ENCODE results near the gene XXYLT1.

GRCh38 chr3:195020185-195020584 lies 250.8 kb downstream of the XXYLT1 start:
- TF ChIP-seq ZBTB33 (IDR thresholded peaks at IDR 0.05; ENCODE audit: extremely low read depth, insufficient replicate concordance, low read length) (no peak), EZH2 (IDR thresholded peaks at IDR 0.05) (no peak), CTCF (IDR thresholded peaks at IDR 0.05 in 2 of 3, conservative IDR thresholded peaks at IDR 0.05 in 1 of 3; ENCODE audit: borderline replicate concordance in 1 of 3, insufficient read depth in 1 of 3, low read depth in 2 of 3, low read length in 2 of 3) (no peak), POLR2A (IDR thresholded peaks at IDR 0.05; ENCODE audit: borderline replicate concordance, extremely low read depth, insufficient read depth, insufficient read length) (no peak), JUND (IDR thresholded peaks at IDR 0.05) (no peak), EZH2phosphoT487 (IDR thresholded peaks at IDR 0.05; ENCODE audit: borderline replicate concordance) (no peak), CEBPB (IDR thresholded peaks at IDR 0.05; ENCODE audit: low read depth) (no peak), ZNF274 (IDR thresholded peaks at IDR 0.05; ENCODE audit: low read depth, low read length) (no peak), MAX (IDR thresholded peaks at IDR 0.05) (no peak), YY1 (IDR thresholded peaks at IDR 0.05; ENCODE audit: extremely low read depth, insufficient replicate concordance, low read depth, low read length) (no peak), POLR2AphosphoS5 (IDR thresholded peaks at IDR 0.05; ENCODE audit: low read depth, low read length) (no peak)

All from HCT116 (cell line).